ENCODE measurements around the gene NFKBIL1. TPM values are rescaled to one million over a fixed set of nuclear protein-coding genes. Genes with fewer than 3 reads are reported as not detected.

The NFKBIL1 gene
- total RNA-seq, 1 donor from 2014 or later = 71.5 TPM

DNA sequence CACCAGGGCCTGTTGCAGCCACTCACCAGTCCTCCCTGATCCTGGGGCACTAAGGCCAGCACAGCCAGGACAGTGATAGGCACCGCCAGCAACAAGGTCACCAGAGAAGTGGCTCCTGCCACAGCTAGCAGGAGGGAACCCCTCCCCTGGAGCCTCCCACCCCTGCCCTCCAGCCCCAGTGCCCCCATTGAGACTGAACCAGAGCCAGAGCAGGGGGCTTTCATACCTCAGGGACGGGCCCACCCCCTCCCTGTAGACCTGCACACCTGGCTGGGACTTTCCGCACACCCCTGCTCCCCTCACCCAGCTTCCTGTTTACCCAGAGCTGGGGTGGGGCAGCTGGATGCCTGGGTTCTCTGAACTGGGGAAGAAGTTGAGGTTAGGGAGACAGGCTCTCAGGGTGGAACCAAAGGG is 34.8 kb downstream of the NFKBIL1 start, which contains the start of gene LTB:
TSS of gene LTB (minus strand) at position 195 of the 414 bp plus-strand sequence. CDS start at position 188, 7 bp downstream.
- peak within 1 kb of the TSS; percentile 58 to 75 for H3K27ac ChIP-seq

DNA sequence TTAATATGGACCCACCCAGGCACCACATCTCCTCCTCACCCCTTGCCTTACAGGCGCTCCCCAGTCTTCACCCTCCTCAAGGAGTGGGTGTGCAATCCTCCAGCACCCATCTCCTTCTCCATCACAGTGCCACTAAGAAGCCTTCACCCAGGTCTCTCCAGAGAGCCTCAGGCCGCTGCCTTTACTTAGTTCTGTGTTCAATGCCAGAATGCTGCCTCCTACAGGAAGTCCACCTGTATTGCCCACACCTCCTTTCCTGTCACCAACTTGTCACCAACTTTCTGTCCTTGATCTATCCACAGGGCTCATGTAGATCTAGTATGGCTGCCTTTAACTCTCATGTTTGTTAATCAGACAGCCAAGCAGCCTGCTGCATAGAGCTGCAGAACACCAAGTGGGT is 38.1 kb downstream of the NFKBIL1 start:
- no peak overlapping the region for H3K4me3 ChIP-seq
- peaks cover 0 to 12% of the 10 kb centered on the region in 2 donors for H3K4me1 ChIP-seq
- H3K36me3 ChIP-seq = no peaks in the 10 kb centered on the region
- H3K9me3 ChIP-seq = no peaks in the 10 kb centered on the region
- no peak for DNase-seq (ENCODE audit: low spot score in 2 of 2)
- intact Hi-C loops (cut with DNase I) = no loop called here
- TF ChIP-seq, protein P1, sequence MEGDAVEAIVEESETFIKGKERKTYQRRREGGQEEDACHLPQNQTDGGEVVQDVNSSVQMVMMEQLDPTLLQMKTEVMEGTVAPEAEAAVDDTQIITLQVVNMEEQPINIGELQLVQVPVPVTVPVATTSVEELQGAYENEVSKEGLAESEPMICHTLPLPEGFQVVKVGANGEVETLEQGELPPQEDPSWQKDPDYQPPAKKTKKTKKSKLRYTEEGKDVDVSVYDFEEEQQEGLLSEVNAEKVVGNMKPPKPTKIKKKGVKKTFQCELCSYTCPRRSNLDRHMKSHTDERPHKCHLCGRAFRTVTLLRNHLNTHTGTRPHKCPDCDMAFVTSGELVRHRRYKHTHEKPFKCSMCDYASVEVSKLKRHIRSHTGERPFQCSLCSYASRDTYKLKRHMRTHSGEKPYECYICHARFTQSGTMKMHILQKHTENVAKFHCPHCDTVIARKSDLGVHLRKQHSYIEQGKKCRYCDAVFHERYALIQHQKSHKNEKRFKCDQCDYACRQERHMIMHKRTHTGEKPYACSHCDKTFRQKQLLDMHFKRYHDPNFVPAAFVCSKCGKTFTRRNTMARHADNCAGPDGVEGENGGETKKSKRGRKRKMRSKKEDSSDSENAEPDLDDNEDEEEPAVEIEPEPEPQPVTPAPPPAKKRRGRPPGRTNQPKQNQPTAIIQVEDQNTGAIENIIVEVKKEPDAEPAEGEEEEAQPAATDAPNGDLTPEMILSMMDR (IDR thresholded peaks at IDR 0.05) = no peak
- no peak overlapping the region for H3K27ac ChIP-seq
- H3K27me3 ChIP-seq = no peaks in the 10 kb centered on the region

More for the DNA sequence above, 34.8 kb downstream of the NFKBIL1 start, which contains the start of gene LTB:
- Histone ChIP-seq H3K36me3 (no peaks in the 10 kb centered on the region), H3K4me3 (peak within 1 kb of the TSS; percentile 69 to 86), H3K9me3 (no peaks in the 10 kb centered on the region), H3K4me1 (peaks cover 0 to 12% of the 10 kb centered on the region in 2 donors), H3K27me3 (no peaks in the 10 kb centered on the region)
- DNase-seq (ENCODE audit: low spot score in 2 of 2) = no peak
- TF ChIP-seq, protein P1 (IDR thresholded peaks at IDR 0.05) = no peak
- intact Hi-C loops (cut with DNase I) = no loop called here

DNA sequence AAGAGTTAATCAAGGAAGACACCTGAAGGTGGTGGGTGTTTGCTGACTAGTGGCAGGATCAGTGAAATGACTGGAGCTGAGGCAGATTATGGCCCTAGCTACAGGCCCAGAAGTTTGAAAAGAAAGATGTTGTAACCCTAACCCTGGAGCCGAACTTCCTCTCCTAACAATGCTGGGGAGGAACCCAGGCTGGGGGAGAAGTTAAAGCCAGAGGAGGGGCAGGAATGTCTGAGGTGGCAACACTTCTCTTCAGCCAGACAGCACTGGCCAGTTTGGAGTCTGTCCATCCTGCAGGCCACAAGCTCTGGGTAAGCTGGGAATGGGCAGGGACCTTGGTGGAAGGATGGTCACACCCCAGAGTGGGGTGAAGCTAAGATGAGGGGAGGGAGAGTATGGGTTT is 38.6 kb downstream of the NFKBIL1 start, which contains the start of gene LST1:
TSS of gene LST1 (plus strand) at position 270 of the 400 bp plus-strand sequence. CDS start 1,023 bp downstream, outside the sequence.
- DNase-seq (ENCODE audit: low spot score in 2 of 2) = no peak
- no peak within 1 kb of the TSS for H3K4me3 ChIP-seq
- no peaks in the 10 kb centered on the region for H3K27me3 ChIP-seq
- H3K9me3 ChIP-seq = no peaks in the 10 kb centered on the region
- peaks cover 0 to 12% of the 10 kb centered on the region in 2 donors for H3K4me1 ChIP-seq
- intact Hi-C loops (cut with DNase I) = no loop called here
- no peak within 1 kb of the TSS for H3K27ac ChIP-seq
- TF ChIP-seq, protein P1 (IDR thresholded peaks at IDR 0.05) = no peak
- H3K36me3 ChIP-seq = no peaks in the 10 kb centered on the region

DNA sequence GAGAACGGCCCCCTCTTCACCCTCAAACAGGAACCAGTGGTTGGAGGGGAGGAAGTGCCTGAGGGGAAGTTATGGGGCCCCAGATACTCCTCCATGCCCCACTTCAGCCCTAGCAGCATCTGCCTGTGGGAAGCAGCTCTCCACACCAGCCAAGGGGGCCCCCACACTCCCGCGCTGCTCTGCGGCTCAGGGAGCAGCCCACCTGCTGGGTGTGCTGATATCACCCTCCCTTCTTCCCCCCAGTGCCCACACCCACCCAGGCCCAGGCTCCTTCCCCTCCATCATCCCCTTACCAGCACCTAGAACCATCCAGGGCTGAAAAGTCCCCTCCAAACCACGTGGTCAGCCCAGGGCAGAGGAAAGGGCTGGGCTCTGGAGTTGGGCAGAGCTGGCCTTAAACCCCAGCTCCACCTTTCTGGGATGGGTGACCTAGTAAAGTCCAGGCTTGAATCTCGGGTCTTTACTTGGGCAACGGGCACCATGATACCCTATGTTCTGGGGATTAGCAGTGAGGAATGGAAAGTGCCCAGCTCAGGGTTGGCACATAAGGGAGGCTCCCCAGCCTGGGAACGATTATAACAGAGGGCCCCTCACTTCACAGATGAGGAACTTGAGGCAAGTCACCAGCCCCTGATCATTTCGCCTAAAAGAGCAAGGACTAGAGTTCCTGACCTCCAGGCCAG is 39.3 kb downstream of the NFKBIL1 start:
- no peak overlapping the region for H3K27ac ChIP-seq
- no peaks in the 10 kb centered on the region for H3K27me3 ChIP-seq
- intact Hi-C loops (cut with DNase I) = no loop called here
- H3K4me3 ChIP-seq = no peak overlapping the region
- H3K36me3 ChIP-seq = no peaks in the 10 kb centered on the region
- peaks cover 0 to 8% of the 10 kb centered on the region in 2 donors for H3K4me1 ChIP-seq
- no peaks in the 10 kb centered on the region for H3K9me3 ChIP-seq
- DNase-seq (ENCODE audit: low spot score in 2 of 2) = no peak
- TF ChIP-seq, protein P1 (IDR thresholded peaks at IDR 0.05) = no peak

DNA sequence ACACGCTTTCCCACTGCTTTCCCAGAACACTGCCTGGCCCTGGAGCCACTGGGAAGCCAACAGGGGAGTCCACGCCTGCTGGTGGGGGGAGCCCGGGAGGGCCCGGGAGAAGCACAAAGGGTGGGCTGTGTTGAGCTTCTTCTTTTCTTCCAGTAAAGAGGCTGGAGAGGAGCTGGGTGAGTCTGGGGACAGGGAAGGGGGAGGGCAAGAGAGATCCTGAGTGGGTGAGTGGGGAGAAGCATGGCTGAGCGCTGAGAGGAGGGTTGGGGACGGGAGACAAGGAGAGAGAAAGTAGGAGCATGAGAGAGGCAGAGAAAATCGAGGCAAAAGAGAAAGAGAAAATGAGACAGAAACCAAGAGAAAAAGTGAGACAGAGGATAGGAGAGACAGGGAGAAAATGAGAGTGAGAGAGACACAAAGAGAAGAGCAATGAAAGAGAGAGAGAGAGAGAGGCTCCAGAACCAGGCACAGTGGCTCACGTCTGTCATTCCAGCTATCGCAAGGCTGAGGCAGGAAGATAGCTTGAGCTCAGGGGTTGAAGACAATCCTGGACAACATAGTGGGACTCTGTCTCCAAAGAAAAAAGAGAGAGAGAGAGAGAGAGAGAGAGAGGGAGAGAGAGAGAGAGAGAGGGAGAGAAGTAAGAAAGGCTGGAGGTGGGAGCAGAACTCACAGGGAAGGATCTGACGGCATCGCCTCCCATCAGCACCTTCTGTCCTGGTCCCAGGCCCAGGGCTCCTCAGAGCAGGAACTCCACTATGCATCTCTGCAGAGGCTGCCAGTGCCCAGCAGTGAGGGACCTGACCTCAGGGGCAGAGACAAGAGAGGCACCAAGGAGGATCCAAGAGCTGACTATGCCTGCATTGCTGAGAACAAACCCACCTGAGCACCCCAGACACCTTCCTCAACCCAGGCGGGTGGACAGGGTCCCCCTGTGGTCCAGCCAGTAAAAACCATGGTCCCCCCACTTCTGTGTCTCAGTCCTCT is 40.7 kb downstream of the NFKBIL1 start:
- H3K27me3 ChIP-seq = no peaks in the 10 kb centered on the region
- no peak overlapping the region for H3K27ac ChIP-seq
- no peaks in the 10 kb centered on the region for H3K36me3 ChIP-seq
- no peaks in the 10 kb centered on the region for H3K4me1 ChIP-seq
- H3K4me3 ChIP-seq = no peak overlapping the region
- H3K9me3 ChIP-seq = no peaks in the 10 kb centered on the region
- no peak for DNase-seq (ENCODE audit: low spot score in 2 of 2)
- intact Hi-C loops (cut with DNase I) = no loop called here
- TF ChIP-seq, protein P1 (IDR thresholded peaks at IDR 0.05) = no peak

Measured in ascending aorta (tissue), 2 donors.